HuH-7 (cell line): ENCODE measurements around the gene TAF13.
"Not testable (repeated sequence)": the region's sequence is repeated elsewhere in the genome, so short reads cannot be mapped to it uniquely, and the experiment has no call there.

Experiments
- DNase-seq: peaks from one replicate; pipeline ENCODE4 v3.0.0; 2011; ENCODE audit warnings: low spot score

Gene TAF13

GRCh38 chr1:109091078-109091838 lies 15.5 kb upstream of the TAF13 start:
- peak; percentile 54 for DNase-seq

GRCh38 chr1:109090196-109091077 lies 14.6 kb upstream of the TAF13 start, which contains the start of gene TMEM167B:
Gene TMEM167B, plus strand, starts transcription at chr1:109090764. Its CDS starts 109 bp downstream, at chr1:109090873.
- peak; percentile 60 for DNase-seq

GRCh38 chr1:109089242-109090015 lies 13.6 kb upstream of the TAF13 start:
- DNase-seq = peak; percentile 75

- no peak for DNase-seq
Measured at GRCh38 chr1:109084563-109085517, 9.0 kb upstream of the TAF13 start.

- peak; percentile 28 for DNase-seq
Measured at GRCh38 chr1:109083923-109084322, 8.1 kb upstream of the TAF13 start.

GRCh38 chr1:109083501-109083900 lies 7.7 kb upstream of the TAF13 start:
- no peak for DNase-seq

- DNase-seq = no peak
Measured at GRCh38 chr1:109080441-109081082, 4.8 kb upstream of the TAF13 start.

GRCh38 chr1:109079240-109079622 lies 3.4 kb upstream of the TAF13 start:
- no peak for DNase-seq

GRCh38 chr1:109078317-109078716 lies 2.5 kb upstream of the TAF13 start:
- DNase-seq = no peak

GRCh38 chr1:109069294-109069693 lies 6.5 kb downstream of the TAF13 start:
- no peak for DNase-seq

- DNase-seq = no peak
Measured at GRCh38 chr1:109067883-109068282, 7.9 kb downstream of the TAF13 start.

GRCh38 chr1:109065137-109065536 lies 10.7 kb downstream of the TAF13 start:
- DNase-seq = no peak

GRCh38 chr1:109061183-109061582 lies 14.6 kb downstream of the TAF13 start:
- DNase-seq = no peak

- DNase-seq = no peak
Measured at GRCh38 chr1:109060707-109061106, 15.1 kb downstream of the TAF13 start.

GRCh38 chr1:109059026-109059425 lies 16.8 kb downstream of the TAF13 start:
- DNase-seq = no peak

GRCh38 chr1:109056064-109056463 lies 19.7 kb downstream of the TAF13 start:
- DNase-seq = no peak

- not testable (repeated sequence) for DNase-seq
Measured at GRCh38 chr1:109052145-109052544, 23.7 kb downstream of the TAF13 start.

- no peak for DNase-seq
Measured at GRCh38 chr1:109050228-109050995, 25.4 kb downstream of the TAF13 start.

GRCh38 chr1:109048335-109048734 lies 27.5 kb downstream of the TAF13 start:
- DNase-seq = no peak

GRCh38 chr1:109047339-109047738 lies 28.5 kb downstream of the TAF13 start:
- no peak for DNase-seq
